ENCODE results near the gene SHISA9. TPM values are rescaled to one million over a fixed set of nuclear protein-coding genes. Genes with fewer than 3 reads are reported as not detected.

Gene SHISA9
- total RNA-seq, 1 experiment from 2014 or later, result 0.16 TPM

GRCh38 chr16:13014476-13014875 lies 113.1 kb downstream of the SHISA9 start:
- DNase-seq (ENCODE audit: low read depth), result no peak

- DNase-seq (ENCODE audit: low read depth), result no peak
Measured at GRCh38 chr16:13018026-13018425, 116.6 kb downstream of the SHISA9 start.

- DNase-seq (ENCODE audit: low read depth), result peak; percentile 79
Measured at GRCh38 chr16:13021996-13022395, 120.6 kb downstream of the SHISA9 start.

- no peak for DNase-seq (ENCODE audit: low read depth)
Measured at GRCh38 chr16:13029786-13030185, 128.4 kb downstream of the SHISA9 start.

- DNase-seq (ENCODE audit: low read depth), result no peak
Measured at GRCh38 chr16:13030769-13031168, 129.4 kb downstream of the SHISA9 start.

GRCh38 chr16:13032911-13033310 lies 131.5 kb downstream of the SHISA9 start:
- no peak for DNase-seq (ENCODE audit: low read depth)

GRCh38 chr16:13036600-13036999 lies 135.2 kb downstream of the SHISA9 start:
- DNase-seq (ENCODE audit: low read depth), result peak; percentile 20

- no peak for DNase-seq (ENCODE audit: low read depth)
Measured at GRCh38 chr16:13038591-13038990, 137.2 kb downstream of the SHISA9 start.

- DNase-seq (ENCODE audit: low read depth), result no peak
Measured at GRCh38 chr16:13039526-13039925, 138.1 kb downstream of the SHISA9 start.

- no peak for DNase-seq (ENCODE audit: low read depth)
Measured at GRCh38 chr16:13041180-13041579, 139.8 kb downstream of the SHISA9 start.

- DNase-seq (ENCODE audit: low read depth), result no peak
Measured at GRCh38 chr16:13041646-13042290, 140.4 kb downstream of the SHISA9 start.

- no peak for DNase-seq (ENCODE audit: low read depth)
Measured at GRCh38 chr16:13042291-13042685, 140.9 kb downstream of the SHISA9 start.

GRCh38 chr16:13046061-13046821 lies 144.8 kb downstream of the SHISA9 start:
- no peak for DNase-seq (ENCODE audit: low read depth)

- DNase-seq (ENCODE audit: low read depth), result no peak
Measured at GRCh38 chr16:13047276-13047675, 145.9 kb downstream of the SHISA9 start.

GRCh38 chr16:13049688-13050087 lies 148.3 kb downstream of the SHISA9 start:
- no peak for DNase-seq (ENCODE audit: low read depth)

GRCh38 chr16:13052431-13052830 lies 151.0 kb downstream of the SHISA9 start:
- DNase-seq (ENCODE audit: low read depth), result no peak

- no peak for DNase-seq (ENCODE audit: low read depth)
Measured at GRCh38 chr16:13055480-13055879, 154.1 kb downstream of the SHISA9 start.

GRCh38 chr16:13056607-13057006 lies 155.2 kb downstream of the SHISA9 start:
- DNase-seq (ENCODE audit: low read depth), result peak; percentile 3

GRCh38 chr16:13060932-13061331 lies 159.5 kb downstream of the SHISA9 start:
- no peak for DNase-seq (ENCODE audit: low read depth)

GRCh38 chr16:13061691-13062090 lies 160.3 kb downstream of the SHISA9 start:
- DNase-seq (ENCODE audit: low read depth), result no peak

- DNase-seq (ENCODE audit: low read depth), result no peak
Measured at GRCh38 chr16:13062219-13062618, 160.8 kb downstream of the SHISA9 start.

- no peak for DNase-seq (ENCODE audit: low read depth)
Measured at GRCh38 chr16:13063457-13063856, 162.1 kb downstream of the SHISA9 start.

GRCh38 chr16:13064821-13065220 lies 163.4 kb downstream of the SHISA9 start:
- DNase-seq (ENCODE audit: low read depth), result no peak

Data from HT1080 (cell line).